ENCODE measurements around the gene DEDD.

- TF ChIP-seq POLR2AphosphoS5 (IDR thresholded peaks at IDR 0.05) = no peak
- TF ChIP-seq, protein P1, sequence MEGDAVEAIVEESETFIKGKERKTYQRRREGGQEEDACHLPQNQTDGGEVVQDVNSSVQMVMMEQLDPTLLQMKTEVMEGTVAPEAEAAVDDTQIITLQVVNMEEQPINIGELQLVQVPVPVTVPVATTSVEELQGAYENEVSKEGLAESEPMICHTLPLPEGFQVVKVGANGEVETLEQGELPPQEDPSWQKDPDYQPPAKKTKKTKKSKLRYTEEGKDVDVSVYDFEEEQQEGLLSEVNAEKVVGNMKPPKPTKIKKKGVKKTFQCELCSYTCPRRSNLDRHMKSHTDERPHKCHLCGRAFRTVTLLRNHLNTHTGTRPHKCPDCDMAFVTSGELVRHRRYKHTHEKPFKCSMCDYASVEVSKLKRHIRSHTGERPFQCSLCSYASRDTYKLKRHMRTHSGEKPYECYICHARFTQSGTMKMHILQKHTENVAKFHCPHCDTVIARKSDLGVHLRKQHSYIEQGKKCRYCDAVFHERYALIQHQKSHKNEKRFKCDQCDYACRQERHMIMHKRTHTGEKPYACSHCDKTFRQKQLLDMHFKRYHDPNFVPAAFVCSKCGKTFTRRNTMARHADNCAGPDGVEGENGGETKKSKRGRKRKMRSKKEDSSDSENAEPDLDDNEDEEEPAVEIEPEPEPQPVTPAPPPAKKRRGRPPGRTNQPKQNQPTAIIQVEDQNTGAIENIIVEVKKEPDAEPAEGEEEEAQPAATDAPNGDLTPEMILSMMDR (IDR thresholded peaks at IDR 0.05) = no peak
Measured at GRCh38 chr1:161076410-161076809, 56.1 kb downstream of the DEDD start.
